ENCODE data around the gene LRCH2.

DNA sequence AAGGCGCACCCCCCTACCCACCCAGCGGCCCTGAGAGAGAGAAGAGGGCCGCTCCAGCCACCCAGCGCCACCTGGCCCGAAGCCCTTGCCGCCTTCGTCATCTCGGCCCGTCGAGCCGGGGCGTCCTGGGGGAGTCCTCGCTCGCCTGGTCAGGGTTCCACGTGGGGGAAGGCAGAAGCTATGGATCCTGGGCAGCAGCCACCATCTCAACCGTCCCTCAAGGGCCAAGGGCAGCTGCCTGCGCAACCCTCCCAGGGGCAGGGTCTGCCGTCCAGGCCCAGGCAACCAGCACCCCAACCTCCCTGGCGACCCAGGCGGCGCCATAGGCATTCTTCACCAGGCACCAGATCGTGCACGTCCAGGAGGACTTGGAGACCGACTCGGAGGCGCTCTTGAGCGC lies 165.0 kb downstream of the LRCH2 start:
- TF ChIP-seq ELF4 (IDR thresholded peaks at IDR 0.05), result no peak
- TF ChIP-seq FOXM1 (IDR thresholded peaks at IDR 0.05; ENCODE audit: borderline replicate concordance), result no peak
- TF ChIP-seq L3MBTL2 (conservative IDR thresholded peaks at IDR 0.05), result no peak
- no peak for TF ChIP-seq TARDBP (IDR thresholded peaks at IDR 0.05)
- TF ChIP-seq SP1 (IDR thresholded peaks at IDR 0.05), result no peak
- no peak for TF ChIP-seq FOXA1 (IDR thresholded peaks at IDR 0.05)
- TF ChIP-seq LEF1 (IDR thresholded peaks at IDR 0.05; ENCODE audit: borderline replicate concordance), result no peak
- no peak for TF ChIP-seq BHLHE40 (IDR thresholded peaks at IDR 0.05; ENCODE audit: borderline replicate concordance)
